ENCODE data around the gene SF3B6.

- no peak for TF ChIP-seq CTCF (IDR thresholded peaks at IDR 0.05; ENCODE audit: insufficient read depth, low read length, poor library complexity, severe bottlenecking)
- no peak for TF ChIP-seq EZH2phosphoT487 (conservative IDR thresholded peaks at IDR 0.05; ENCODE audit: low read length)
These were observed 21.6 kb downstream of the SF3B6 start for GRCh38 chr2:24054366-24055010.

Data from SU-DHL-6 (cell line).